Spleen (tissue), 7 donors: ENCODE data around the gene TRABD2B.

ENCODE experiments used
- POLR2A ChIP-seq, 3 donors: fragments of 450-650 bp; IDR thresholded peaks; one replicate each; pipeline ENCODE4 v1.5.1; 2017; ENCODE audit warnings: antibody characterized with exemption in 3 of 3, mild to moderate bottlenecking in 1 of 3
- POLR2AphosphoS5 ChIP-seq, 3 donors: sonication (generic); formaldehyde crosslinking; IDR thresholded peaks; one replicate each; pipeline ENCODE4 v1.5.1; 2017; ENCODE audit warnings: antibody characterized with exemption in 3 of 3
- TF ChIP-seq, protein P1 (sequence below), 11 experiments: fragments of 200-600 bp in 7 of 11; fragments of 450-650 bp in 4 of 11; sonication (generic) in 4 of 11; IDR thresholded peaks in 8 of 11; conservative IDR thresholded peaks in 3 of 11; 1 replicate in 7 of 11; 2 replicates in 4 of 11; pipeline versions ENCODE4 v1.4.0 to v1.8.0; 2016 to 2021; ENCODE audit warnings: antibody characterized with exemption in 11 of 11, inconsistent platforms in 4 of 11, mild to moderate bottlenecking in 1 of 11
- donor health status: DM: no; HTN: no; CAD: no; lungs with moderate emphysema.
- donor health status: DM: no; HTN: no; CAD: no.
- donor health status: DM: no; HTN: no; CAD: no.

- TF ChIP-seq POLR2A (IDR thresholded peaks at IDR 0.05) (no peak), POLR2AphosphoS5 (IDR thresholded peaks at IDR 0.05) (no peak)
- TF ChIP-seq, protein P1, sequence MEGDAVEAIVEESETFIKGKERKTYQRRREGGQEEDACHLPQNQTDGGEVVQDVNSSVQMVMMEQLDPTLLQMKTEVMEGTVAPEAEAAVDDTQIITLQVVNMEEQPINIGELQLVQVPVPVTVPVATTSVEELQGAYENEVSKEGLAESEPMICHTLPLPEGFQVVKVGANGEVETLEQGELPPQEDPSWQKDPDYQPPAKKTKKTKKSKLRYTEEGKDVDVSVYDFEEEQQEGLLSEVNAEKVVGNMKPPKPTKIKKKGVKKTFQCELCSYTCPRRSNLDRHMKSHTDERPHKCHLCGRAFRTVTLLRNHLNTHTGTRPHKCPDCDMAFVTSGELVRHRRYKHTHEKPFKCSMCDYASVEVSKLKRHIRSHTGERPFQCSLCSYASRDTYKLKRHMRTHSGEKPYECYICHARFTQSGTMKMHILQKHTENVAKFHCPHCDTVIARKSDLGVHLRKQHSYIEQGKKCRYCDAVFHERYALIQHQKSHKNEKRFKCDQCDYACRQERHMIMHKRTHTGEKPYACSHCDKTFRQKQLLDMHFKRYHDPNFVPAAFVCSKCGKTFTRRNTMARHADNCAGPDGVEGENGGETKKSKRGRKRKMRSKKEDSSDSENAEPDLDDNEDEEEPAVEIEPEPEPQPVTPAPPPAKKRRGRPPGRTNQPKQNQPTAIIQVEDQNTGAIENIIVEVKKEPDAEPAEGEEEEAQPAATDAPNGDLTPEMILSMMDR (IDR thresholded peaks at IDR 0.05 in 8 of 11, conservative IDR thresholded peaks at IDR 0.05 in 3 of 11) = no peak
These were observed 39.6 kb upstream of the TRABD2B start for GRCh38 chr1:48036710-48037355.
